A549 treated with CORT108297 at 1 μM for 4 hours (cell line): ENCODE data around the gene DDB1. TPM values are rescaled to one million over a fixed set of nuclear protein-coding genes. Genes with fewer than 3 reads are reported as not detected.

Source experiments
- total RNA-seq: library from RNA; stranded (reverse); fragments of 200-300 nt; extraction: Qiagen RNA extraction; gene quantifications from 5 replicates; pipeline ENCODE4 v1.2.3, GENCODE V29; 2022

The DDB1 gene
- 163 to 168 TPM (median 166 TPM) in 5 replicates for total RNA-seq

GRCh38 chr11:61332797-61333549 is at the start of gene DDB1, which contains the start of gene TKFC:
DDB1 (minus strand) TSS chr11:61333105; CDS start chr11:61332968, 137 bp downstream.
TKFC (plus strand) TSS chr11:61333228; CDS start chr11:61334729, 1,501 bp downstream.

GRCh38 chr11:61361741-61362541 is 29.0 kb upstream of the DDB1 start, which contains the start of the genes CYB561A3 and TMEM138:
CYB561A3 (minus strand) TSS chr11:61361882; CDS start chr11:61356713, 5,169 bp downstream.
TMEM138 (plus strand) TSS chr11:61362374; CDS start chr11:61364391, 2,017 bp downstream.

DNA sequence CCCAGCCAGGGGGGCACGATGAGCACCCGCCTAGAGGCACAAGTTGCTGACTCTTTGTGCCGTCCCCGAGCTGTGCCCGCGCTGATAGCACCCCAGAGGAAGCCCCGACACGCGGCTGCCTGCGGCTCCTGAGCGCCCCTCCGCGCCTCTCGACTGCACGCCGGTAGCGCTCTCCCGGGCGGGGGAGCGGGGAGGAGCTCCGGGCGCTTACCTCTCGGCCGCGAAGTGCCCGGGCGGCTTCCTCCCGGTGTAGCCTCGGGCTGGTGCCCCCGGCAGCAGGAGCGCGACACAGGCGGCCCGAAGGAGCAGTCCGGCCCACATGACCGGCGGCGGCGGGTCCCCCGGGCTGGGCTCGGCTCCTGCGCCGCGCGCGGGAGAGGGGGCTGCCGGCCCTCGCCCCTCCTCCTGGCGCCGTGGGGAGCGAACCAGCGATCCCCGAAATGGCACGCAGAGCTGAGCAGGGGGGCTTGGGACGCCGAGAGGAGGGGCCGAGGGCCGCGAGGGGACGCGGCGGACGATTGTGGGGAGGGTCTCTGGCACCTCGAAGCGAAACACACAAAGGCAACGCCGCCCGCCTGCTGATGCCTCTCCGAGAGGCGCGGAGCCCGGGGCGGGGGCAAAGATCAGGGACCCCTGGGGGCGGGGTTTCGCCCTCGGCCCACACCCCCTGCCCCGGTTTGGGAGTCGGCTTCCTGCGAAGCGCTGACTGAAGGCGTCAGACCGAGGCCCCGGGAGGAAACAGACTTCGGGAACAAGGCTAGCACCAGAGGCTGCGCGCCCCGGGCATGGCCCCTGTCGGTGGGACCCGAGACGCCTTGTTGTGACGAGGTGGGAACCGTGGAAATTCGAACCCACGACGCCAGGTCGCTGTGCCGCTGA is 37.9 kb downstream of the DDB1 start, which contains the start of gene VWCE:
TSS of gene VWCE (minus strand) at position 600 of the 879 bp plus-strand sequence. CDS start at position 321, 279 bp downstream.

Other genes with a start within 250 kb of the DDB1 start
- gene CD5, start 230.6 kb downstream of the DDB1 start, total RNA-seq = not detected in 5 replicates
- gene VPS37C, start 171.7 kb downstream of the DDB1 start, total RNA-seq = 16.8 to 19.7 TPM (median 18.2 TPM) in 5 replicates
- 0.06 TPM in 1 of 5 replicates, not detected in the others for gene PGA3, start 129.6 kb downstream of the DDB1 start, total RNA-seq
- gene PGA4, start 110.8 kb downstream of the DDB1 start, total RNA-seq = 0.06 TPM in 1 of 5 replicates, not detected in the others
- gene PGA5, start 91.9 kb downstream of the DDB1 start, total RNA-seq = not detected in 5 replicates
- 0.48 to 0.72 TPM (median 0.61 TPM) in 5 replicates for gene VWCE, start 37.8 kb downstream of the DDB1 start, total RNA-seq
- 40.9 to 76.4 TPM (median 70.7 TPM) in 5 replicates for gene TKFC, start 123 bp upstream of the DDB1 start, total RNA-seq
- gene CYB561A3, start 28.8 kb upstream of the DDB1 start, total RNA-seq = 34.5 to 50.4 TPM (median 47.0 TPM) in 5 replicates
- gene TMEM138, start 29.3 kb upstream of the DDB1 start, total RNA-seq = 95.7 to 111 TPM (median 104 TPM) in 5 replicates
- 16.9 to 21.4 TPM (median 19.3 TPM) in 5 replicates for gene TMEM216, start 59.5 kb upstream of the DDB1 start, total RNA-seq
- 66.6 to 73.2 TPM (median 72.5 TPM) in 5 replicates for gene CPSF7, start 96.9 kb upstream of the DDB1 start, total RNA-seq
- gene SDHAF2, start 97.0 kb upstream of the DDB1 start, total RNA-seq = 35.3 to 50.9 TPM (median 45.1 TPM) in 5 replicates
- gene LRRC10B, start 175.6 kb upstream of the DDB1 start, total RNA-seq = 0.06 to 0.25 TPM (median 0.11 TPM) in 5 replicates
- gene SYT7, start 248.0 kb upstream of the DDB1 start, total RNA-seq = 0.72 to 1.2 TPM (median 1.0 TPM) in 5 replicates